Measurements from ENCODE around the gene TNFRSF8.

GRCh38 chr1:12064073-12064969 is 1.2 kb downstream of the TNFRSF8 start:
- TF ChIP-seq CTCF (IDR thresholded peaks at IDR 0.05) (no peak), POLR2A (IDR thresholded peaks at IDR 0.05) (no peak)
